ENCODE measurements around the gene ERC2.

- TF ChIP-seq EZH2 (IDR thresholded peaks at IDR 0.05; ENCODE audit: borderline replicate concordance, low read length) (no peak), CTCF (conservative IDR thresholded peaks at IDR 0.05 in 1 of 2, IDR thresholded peaks at IDR 0.05 in 1 of 2; ENCODE audit: extremely low read depth in 1 of 2, insufficient read depth in 1 of 2, low read depth in 1 of 2, low read length in 2 of 2) (no peak)
Measured at GRCh38 chr3:56133423-56133822, 334.8 kb downstream of the ERC2 start.

Measured in mammary epithelial cell (primary cell).